Breast epithelium (tissue), 3 donors: ENCODE data around the gene MPO.

Experiments
- POLR2A ChIP-seq: fragments of 450-650 bp; IDR thresholded peaks from one replicate; pipeline ENCODE4 v1.6.1; 2016; ENCODE audit warnings: antibody characterized with exemption, mild to moderate bottlenecking, moderate library complexity
- POLR2AphosphoS5 ChIP-seq, 3 donors: sonication (generic); formaldehyde crosslinking; IDR thresholded peaks; one replicate each; pipeline ENCODE4 v1.6.1; 2017; ENCODE audit warnings: antibody characterized with exemption in 3 of 3
- TF ChIP-seq, protein P1 (sequence below), 3 donors: fragments of 450-650 bp; IDR thresholded peaks; one replicate each; pipeline ENCODE4 v1.5.1; 2016 to 2017; ENCODE audit warnings: antibody characterized with exemption in 3 of 3, mild to moderate bottlenecking in 3 of 3, moderate library complexity in 3 of 3

DNA sequence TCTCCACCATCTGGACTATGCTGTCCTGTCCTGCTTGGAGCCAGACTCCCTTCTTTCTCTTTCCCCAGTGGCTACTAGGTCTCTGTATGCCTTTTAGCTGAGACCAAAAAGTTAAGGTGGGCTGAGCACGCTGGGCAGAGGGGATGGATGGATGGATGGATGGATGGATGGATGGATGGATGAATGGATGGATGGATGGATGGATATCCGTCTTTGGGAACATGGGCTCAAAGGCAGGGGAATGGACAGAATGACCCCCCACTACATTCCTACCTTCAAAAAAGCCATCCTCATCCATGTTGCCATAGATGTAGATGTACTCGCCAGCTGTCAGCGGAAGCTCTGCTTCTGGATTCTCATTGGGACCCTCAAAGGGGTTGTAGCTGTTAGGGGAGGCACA is 35.0 kb upstream of the MPO start:
- TF ChIP-seq, protein P1, sequence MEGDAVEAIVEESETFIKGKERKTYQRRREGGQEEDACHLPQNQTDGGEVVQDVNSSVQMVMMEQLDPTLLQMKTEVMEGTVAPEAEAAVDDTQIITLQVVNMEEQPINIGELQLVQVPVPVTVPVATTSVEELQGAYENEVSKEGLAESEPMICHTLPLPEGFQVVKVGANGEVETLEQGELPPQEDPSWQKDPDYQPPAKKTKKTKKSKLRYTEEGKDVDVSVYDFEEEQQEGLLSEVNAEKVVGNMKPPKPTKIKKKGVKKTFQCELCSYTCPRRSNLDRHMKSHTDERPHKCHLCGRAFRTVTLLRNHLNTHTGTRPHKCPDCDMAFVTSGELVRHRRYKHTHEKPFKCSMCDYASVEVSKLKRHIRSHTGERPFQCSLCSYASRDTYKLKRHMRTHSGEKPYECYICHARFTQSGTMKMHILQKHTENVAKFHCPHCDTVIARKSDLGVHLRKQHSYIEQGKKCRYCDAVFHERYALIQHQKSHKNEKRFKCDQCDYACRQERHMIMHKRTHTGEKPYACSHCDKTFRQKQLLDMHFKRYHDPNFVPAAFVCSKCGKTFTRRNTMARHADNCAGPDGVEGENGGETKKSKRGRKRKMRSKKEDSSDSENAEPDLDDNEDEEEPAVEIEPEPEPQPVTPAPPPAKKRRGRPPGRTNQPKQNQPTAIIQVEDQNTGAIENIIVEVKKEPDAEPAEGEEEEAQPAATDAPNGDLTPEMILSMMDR (IDR thresholded peaks at IDR 0.05), result no peak
- no peak for TF ChIP-seq POLR2A
- TF ChIP-seq POLR2AphosphoS5 (IDR thresholded peaks at IDR 0.05), result no peak
